Mononuclear cell (primary cell): ENCODE data around the gene MIGA1. TPM values are rescaled to one million over a fixed set of nuclear protein-coding genes. Genes with fewer than 3 reads are reported as not detected.
"Not testable (repeated sequence)": the region's sequence is repeated elsewhere in the genome, so short reads cannot be mapped to it uniquely, and the experiment has no call there.

Experiments used
- H3K27me3 ChIP-seq: 2 replicates; pipeline ENCODE4 v1.6.0; 2011; ENCODE audit warnings: low read length, control low read depth; ENCODE audit not compliant: insufficient read depth
- H3K4me1 ChIP-seq: 2 replicates; pipeline ENCODE4 v1.5.1; 2011; ENCODE audit warnings: mild to moderate bottlenecking, low read length, control low read depth; ENCODE audit not compliant: insufficient read depth
- H3K4me3 ChIP-seq: 2 replicates; pipeline ENCODE4 v1.5.1; 2011; ENCODE audit warnings: mild to moderate bottlenecking, low read length, moderate library complexity
- H3K9me3 ChIP-seq: 2 replicates; pipeline ENCODE4 v1.5.1; 2011; ENCODE audit warnings: low read depth, mild to moderate bottlenecking, control low read depth, low read length
- total RNA-seq: library from RNA; depleted of rRNA; stranded (reverse); fragments of >200 nt; gene quantifications from one replicate; pipeline ENCODE4 v1.2.3, GENCODE V29; 2012

Gene MIGA1, protein sequence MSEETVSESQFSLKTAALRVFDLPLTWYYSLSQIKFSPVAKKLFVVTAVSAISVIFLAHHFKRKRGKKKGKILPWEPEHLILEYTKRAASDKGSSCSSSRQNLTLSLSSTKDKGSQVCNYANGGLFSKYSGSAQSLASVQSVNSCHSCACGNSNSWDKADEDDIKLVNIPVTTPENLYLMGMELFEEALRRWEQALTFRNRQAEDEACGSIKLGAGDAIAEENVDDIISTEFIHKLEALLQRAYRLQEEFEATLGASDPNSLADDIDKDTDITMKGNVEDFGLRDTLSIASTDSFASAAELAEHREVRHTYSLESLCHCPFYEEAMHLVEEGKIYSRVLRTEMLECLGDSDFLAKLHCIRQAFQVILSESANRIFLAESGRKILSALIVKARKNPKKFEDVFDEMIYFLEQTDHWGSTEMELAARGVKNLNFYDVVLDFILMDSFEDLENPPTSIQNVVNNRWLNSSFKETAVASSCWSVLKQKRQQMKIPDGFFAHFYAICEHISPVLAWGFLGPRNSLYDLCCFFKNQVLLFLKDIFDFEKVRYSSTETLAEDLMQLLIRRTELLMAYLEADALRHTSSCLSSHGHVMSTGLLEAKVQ
- total RNA-seq, result 20.7 TPM

DNA sequence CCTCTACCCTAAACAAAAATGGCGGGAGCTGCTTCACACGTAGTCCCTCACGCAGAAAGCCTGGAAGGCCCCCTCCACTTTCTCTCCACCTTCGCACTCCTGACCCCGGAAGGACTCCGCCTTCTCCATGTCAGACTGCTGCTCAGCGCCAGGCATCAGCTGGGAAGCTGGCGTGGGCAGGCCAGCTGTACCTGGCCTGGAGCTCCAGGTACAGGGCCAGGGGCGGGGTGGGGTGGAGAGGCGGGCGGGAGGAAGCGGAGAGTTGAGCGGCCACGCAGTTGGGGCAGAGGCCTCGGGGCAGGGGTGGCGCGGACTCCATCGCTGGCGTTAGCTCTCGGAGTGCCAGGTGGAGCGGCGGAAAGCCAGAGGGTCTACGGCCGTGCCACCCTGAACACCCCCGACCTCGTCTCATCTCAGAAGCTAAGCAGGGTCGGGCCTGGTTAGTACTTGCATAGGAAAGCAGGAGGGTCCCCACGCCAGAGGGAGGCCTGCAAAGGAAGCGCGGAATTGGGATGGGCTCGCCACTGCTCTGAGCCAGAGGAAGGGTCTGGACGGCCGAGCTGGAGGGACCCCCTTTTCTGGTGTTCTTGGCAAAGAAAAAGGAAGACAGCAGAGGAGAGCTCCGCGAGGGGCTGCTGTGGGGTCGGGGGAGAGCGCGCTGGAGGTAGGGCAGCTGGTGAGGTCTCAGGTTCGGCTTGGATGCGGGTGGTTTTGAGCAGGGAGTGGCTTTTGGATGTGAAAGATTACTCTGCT, at the start of gene MIGA1:
Gene MIGA1, plus strand, starts transcription at position 121 of the 753 bp plus-strand sequence. CDS start 3,604 bp downstream, outside the sequence.
- Histone ChIP-seq H3K9me3 (no peaks in the 10 kb centered on the region), H3K4me1 (peaks cover 16% of the 10 kb centered on the region), H3K4me3 (peak within 1 kb of the TSS; percentile 75), H3K27me3 (no peaks in the 10 kb centered on the region)

DNA sequence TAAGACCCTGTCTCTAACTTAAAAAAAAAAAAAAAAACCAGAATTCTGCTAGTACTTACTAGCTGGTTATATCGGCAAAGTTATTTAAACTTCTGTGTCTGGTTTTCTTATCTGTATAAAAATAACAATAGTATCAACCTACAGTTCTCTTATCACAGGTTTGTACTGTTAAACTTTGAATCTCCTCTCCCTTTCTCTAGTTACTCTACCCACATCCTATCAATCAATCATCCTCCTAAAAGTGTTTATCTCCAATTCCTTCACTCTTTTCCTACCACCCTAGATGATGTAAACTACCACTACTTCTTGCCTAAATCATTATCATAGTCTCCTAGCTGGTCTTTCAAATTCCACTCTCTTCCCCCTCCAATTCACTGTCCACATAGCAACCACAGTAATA, 47.4 kb upstream of the MIGA1 start:
- H3K9me3 ChIP-seq, result no peaks in the 10 kb centered on the region
- H3K4me3 ChIP-seq, result no peak overlapping the region
- no peaks in the 10 kb centered on the region for H3K27me3 ChIP-seq
- H3K4me1 ChIP-seq, result no peaks in the 10 kb centered on the region

DNA sequence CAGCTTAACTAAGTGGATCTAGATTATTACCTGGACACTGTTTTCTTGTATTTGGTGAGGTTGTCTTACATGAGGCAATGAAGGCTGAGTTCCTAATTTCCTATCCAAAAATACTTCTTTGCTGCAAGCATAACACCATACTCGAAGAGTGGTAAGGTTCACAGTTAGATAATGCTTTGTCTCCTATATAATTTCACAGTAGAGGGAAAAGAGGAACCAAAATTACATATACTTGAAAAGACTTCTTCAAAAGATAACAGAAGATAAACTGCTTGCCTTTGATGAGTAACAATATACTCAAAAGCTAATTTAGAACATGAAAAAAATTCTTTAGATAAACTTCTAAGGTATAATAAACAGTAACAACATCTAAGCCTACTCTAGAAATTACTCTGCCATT, 40.2 kb upstream of the MIGA1 start:
- no peaks in the 10 kb centered on the region for H3K9me3 ChIP-seq
- H3K27me3 ChIP-seq, result no peaks in the 10 kb centered on the region
- no peaks in the 10 kb centered on the region for H3K4me1 ChIP-seq
- no peak overlapping the region for H3K4me3 ChIP-seq

DNA sequence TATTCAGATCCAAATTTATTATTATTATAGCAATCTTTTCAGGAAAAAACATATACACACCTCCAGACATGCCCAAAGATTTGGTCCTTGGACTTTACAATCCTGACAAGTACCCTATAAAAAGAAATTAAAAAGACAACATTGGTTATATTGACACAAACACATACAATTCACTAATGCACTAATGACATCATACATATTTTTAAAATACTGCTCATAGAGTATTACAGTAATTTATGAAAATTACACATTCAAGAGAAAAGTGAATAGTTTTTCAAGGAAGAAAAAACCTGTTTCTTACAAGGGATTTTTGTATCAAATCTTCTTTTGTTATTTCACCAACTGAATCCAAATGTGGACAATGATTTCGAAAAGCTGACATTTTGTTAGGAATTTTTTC, 38.1 kb upstream of the MIGA1 start:
- Histone ChIP-seq H3K27me3 (no peaks in the 10 kb centered on the region), H3K4me1 (no peaks in the 10 kb centered on the region), H3K4me3 (no peak overlapping the region), H3K9me3 (no peaks in the 10 kb centered on the region)

DNA sequence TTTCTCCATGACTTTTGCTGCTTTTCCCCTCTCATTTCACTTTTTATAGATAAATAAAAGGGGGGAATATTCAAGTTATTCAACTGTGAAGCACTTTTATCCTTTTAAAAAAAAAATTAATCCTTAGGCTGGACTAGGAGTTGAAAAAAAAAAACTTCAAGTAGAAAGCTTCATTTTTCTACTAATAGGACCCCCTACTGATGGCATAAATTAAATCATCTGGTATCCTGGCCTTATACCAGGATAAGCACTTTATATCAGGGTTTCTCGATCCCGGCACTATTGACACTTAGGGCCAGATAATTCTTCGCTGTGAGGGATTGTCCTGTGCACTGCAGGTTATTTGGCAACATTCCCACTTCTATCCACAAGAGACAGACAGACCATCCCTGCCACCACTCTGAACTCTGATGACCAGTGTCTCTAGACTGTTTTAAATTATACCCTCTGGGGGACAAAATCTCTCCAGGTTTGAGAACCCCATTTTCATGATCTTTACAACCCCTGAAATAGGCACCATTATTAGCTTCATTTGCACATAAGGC, 37.4 kb upstream of the MIGA1 start:
- Histone ChIP-seq H3K4me1 (peaks cover under 1% of the 10 kb centered on the region), H3K27me3 (no peaks in the 10 kb centered on the region), H3K4me3 (no peak overlapping the region), H3K9me3 (no peaks in the 10 kb centered on the region)

DNA sequence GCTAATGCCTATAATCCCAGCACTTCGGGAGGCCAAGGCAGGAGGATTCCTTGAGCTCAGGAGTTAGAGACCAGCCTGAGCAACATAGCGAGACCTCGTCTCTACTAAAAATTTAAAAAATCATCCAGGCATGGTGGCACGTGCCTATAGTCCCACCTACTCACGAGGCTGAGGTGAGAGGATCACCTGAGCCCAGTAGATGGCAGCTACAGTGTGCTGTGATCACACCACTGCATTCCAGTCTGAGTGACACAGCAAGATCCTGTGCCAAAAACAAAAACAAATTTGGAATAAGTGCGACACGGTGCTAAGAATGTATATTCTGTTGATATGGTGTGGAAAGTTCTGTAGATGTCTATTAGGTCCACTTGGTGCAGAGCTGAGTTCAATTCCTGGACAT, 34.9 kb upstream of the MIGA1 start:
- peaks cover 10% of the 10 kb centered on the region for H3K4me1 ChIP-seq
- H3K27me3 ChIP-seq, result no peaks in the 10 kb centered on the region
- no peaks in the 10 kb centered on the region for H3K9me3 ChIP-seq
- no peak overlapping the region for H3K4me3 ChIP-seq

DNA sequence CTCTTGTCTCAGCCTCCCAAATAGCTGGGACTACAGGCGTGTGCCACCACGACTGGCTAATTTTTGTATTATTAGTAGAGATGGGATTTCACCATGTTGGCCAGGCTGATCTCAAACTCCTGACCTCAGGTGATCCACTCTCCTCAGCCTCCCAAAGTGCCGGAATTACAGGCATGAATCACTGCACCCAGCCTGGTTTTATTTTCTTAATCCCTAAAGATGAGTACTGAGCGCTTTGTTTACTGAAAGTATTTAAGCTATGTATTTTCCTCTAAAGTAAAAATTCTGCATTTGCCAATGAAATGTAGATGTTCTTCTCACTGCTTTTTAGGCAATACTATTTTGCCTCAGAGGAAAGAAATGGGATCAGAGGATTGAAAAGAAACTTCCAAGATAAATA, 30.0 kb upstream of the MIGA1 start:
- H3K4me1 ChIP-seq, result peaks cover 24% of the 10 kb centered on the region
- not testable (repeated sequence) for H3K27me3 ChIP-seq, H3K4me3 ChIP-seq, H3K9me3 ChIP-seq

DNA sequence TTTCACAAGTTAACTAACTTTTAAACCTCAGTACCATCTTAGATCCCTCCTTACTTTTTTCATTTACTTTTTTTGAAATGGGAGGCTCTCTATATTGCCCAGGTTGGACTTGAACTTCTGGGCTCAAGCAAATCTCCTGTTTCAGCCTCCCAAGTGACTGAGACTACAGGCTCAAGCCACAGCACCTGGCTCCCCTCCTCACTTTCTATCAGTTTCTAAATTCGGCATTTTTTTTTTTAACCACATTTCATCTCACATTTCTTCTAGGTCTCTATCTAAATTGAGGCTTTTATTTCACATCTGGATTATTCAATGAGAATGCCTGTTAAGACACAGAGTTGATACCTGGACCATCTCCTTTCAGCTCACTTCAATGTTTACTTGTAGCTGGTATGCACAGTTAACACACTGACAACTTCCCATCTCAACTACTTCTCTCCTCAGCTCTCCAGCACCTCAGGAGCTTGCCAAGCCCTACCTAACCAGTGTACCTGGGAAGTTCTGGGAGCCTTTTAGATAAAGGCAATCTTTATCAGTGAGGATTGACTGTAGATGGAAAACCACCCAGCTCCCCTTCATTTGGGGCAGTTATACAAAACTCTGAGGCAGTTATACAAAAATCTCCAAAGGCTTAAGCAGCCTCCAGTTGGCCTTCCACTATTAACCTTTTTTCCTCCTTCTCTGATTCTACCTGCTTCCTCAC, 23.2 kb upstream of the MIGA1 start:
- Histone ChIP-seq H3K4me1 (peaks cover 41% of the 10 kb centered on the region), H3K9me3 (no peaks in the 10 kb centered on the region), H3K4me3 (no peak overlapping the region), H3K27me3 (no peaks in the 10 kb centered on the region)

DNA sequence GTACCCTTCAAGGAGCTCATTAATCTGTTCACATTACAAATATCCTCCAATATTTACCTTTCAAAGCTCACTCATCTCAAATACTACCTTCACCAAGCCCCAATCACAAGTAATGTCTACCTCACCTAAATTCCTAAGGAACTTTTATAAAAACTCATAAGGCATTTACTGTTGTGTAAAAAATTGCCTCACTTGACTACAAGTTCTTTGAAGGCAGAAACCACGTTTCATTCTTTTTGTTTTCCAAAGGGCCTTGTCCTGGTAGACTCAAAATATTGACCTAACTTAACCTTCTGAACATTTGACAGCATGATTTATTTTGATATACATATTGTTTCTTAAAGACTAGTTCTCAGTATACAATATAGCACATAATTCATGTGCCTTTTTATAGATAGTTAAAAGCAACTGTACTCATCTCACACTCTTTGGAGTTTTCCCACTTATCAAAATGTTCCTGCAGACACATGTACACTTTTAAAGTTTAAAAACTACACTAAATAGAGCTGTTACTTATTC, 22.3 kb upstream of the MIGA1 start:
- no peaks in the 10 kb centered on the region for H3K9me3 ChIP-seq
- H3K4me3 ChIP-seq, result no peak overlapping the region
- H3K4me1 ChIP-seq, result peaks cover 35% of the 10 kb centered on the region
- no peaks in the 10 kb centered on the region for H3K27me3 ChIP-seq

DNA sequence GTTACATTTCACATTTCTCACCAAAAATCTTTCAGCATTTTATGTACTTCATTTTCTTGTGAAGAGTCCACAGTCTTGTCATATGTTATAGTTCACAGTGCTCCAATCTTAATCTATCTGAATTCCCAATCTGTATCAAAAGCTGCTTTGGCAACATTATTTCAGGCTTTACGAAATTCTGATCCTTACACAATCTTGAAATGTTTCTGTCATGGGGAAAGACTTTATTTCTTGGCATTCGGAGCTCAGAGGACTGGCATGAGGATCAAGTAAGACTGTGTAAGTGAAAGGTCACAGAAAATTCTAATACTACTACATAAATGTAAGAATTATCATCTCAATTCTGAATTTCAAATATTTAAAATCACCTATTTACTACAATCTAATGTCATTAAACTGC, 21.8 kb upstream of the MIGA1 start:
- Histone ChIP-seq H3K27me3 (no peaks in the 10 kb centered on the region), H3K4me1 (peaks cover 33% of the 10 kb centered on the region), H3K4me3 (no peak overlapping the region), H3K9me3 (no peaks in the 10 kb centered on the region)

DNA sequence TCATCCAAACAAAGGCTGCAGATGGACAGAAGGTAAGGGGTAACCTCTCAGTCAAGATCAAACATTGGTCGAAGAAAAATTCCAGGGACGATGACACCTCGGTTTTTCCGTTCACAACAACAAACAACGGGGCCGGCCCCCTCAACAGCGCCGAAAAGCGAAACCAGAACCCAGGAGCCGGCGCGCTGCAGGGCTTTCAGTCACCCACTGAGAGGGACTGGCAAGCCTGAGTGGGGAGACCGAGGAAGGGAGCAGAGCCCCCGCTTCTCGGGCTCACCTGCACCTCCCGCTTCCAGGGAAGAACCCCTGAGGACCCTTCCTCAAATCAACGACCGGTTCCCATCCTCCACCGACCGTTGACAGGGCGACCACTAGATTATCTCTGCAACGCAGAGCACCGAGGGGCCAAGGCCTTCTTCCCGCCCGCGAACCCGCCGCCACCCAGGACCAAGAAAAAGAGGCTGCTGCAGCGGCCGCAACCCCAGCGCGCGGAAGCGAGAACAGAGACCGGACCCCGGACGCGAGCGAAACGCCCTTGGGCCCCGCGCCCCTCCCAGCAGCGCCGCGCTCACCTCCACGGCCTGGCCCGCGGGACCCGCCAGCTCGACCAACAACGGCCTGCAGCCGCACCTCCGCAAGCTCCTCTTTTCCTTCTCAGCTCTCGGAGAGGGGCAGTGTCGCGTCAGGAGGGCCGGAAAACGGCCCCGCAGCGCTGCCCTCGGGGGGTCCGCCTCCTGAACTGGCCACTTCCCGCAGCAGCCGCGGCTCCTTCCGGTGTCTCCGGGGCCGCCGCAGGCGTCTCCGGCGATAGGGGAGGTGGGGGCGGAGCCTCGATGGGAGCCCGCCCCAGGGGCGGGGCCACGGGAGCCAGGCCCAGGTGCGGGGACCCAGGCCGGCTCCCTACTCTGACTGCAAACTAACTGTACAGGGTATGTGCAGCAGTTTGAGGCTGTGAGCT, 20.1 kb upstream of the MIGA1 start, which contains the start of gene USP33:
Gene USP33, minus strand, starts transcription at position 782 of the 958 bp plus-strand sequence. CDS start 18,155 bp downstream, outside the sequence.
- peak within 1 kb of the TSS; percentile 98 for H3K4me3 ChIP-seq
- no peaks in the 10 kb centered on the region for H3K9me3 ChIP-seq
- no peaks in the 10 kb centered on the region for H3K27me3 ChIP-seq
- peaks cover 26% of the 10 kb centered on the region for H3K4me1 ChIP-seq

DNA sequence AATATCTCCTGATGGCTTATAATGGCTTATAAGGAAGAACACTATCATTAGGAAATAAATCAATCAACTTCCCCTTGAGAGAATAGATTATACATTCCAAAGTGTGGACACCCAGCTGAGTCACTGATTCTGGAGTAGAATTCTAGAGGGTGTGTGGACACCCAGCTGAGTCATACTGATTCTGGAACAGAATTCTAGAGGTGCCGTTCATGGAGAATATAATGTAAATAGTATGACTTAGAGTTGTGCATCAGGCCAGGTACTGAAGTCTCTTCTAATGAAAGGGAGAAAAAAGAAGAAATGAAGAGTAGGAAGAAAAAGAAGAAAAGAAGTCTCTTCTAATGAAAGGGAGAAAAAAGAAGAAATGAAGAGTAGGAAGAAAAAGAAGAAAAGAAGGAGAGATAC, 17.4 kb upstream of the MIGA1 start:
- H3K4me3 ChIP-seq, result no peak overlapping the region
- H3K27me3 ChIP-seq, result no peaks in the 10 kb centered on the region
- H3K9me3 ChIP-seq, result no peaks in the 10 kb centered on the region
- peaks cover 10% of the 10 kb centered on the region for H3K4me1 ChIP-seq

DNA sequence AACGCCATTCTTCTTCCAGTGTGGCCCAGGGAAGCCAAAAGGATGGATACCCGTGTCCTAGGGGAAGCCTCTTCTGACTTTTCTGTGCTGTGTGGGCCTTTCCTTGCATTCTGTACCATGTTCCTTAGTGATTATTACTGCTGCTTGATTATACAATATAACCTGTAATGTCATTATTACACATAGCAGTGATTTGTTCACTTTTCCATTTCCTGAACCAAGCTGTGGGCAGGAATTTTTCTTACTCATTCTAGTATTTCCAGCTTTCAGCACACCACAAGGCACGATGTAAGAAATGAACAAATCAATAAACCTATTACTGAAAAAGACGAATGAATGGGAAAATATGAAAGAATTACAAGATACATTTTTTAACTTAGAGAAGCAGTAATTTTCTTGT, 11.4 kb upstream of the MIGA1 start:
- no peaks in the 10 kb centered on the region for H3K27me3 ChIP-seq
- H3K9me3 ChIP-seq, result no peaks in the 10 kb centered on the region
- no peak overlapping the region for H3K4me3 ChIP-seq
- H3K4me1 ChIP-seq, result no peaks in the 10 kb centered on the region
